H1 (cell line): ENCODE measurements around the gene ADCY6. TPM values are rescaled to one million over a fixed set of nuclear protein-coding genes. Genes with fewer than 3 reads are reported as not detected.

ENCODE experiments used
- CTCF ChIA-PET: fragments of 300-600 bp; sonication (Branson Sonifier 250); formaldehyde crosslinking; loops from one replicate; lab custom pipeline; 2021; ENCODE audit not compliant: partially characterized antibody; lab: Charles Lee
- POLR2A ChIA-PET: fragments of 300-600 bp; sonication (Branson Sonifier 250); formaldehyde crosslinking; loops from one replicate; lab custom pipeline; 2021; ENCODE audit warnings: inconsistent platforms; ENCODE audit not compliant: partially characterized antibody; lab: Charles Lee
- DNase-seq, 2 experiments: peaks; one replicate each; pipeline versions ENCODE4 v3.0.0 to v3.0.0-alpha.2; 2010 to 2022; ENCODE audit warnings: low spot score in 2 of 2, low read depth in 1 of 2, mixed read lengths in 1 of 2
- FAIRE-seq: peaks from 2 replicates; lab custom pipeline; 2011; peaks lifted over from hg19 to GRCh38; lab: Jason Lieb, UNC
- H2AFZ ChIP-seq: 2 replicates; pipeline ENCODE4 v1.8.1; 2012; ENCODE audit warnings: low read length, inconsistent platforms
- H2AK5ac ChIP-seq: 2 replicates; pipeline ENCODE4 v1.6.1; 2013; ENCODE audit warnings: low read depth, low read length
- H2BK120ac ChIP-seq: replicated peaks from 2 replicates; pipeline ENCODE3; 2013; ENCODE audit warnings: low read depth, low read length, inconsistent platforms
- H2BK12ac ChIP-seq: 2 replicates; pipeline ENCODE4 v1.6.1; 2013; ENCODE audit warnings: low read depth, low read length
- H2BK15ac ChIP-seq: 2 replicates; pipeline ENCODE4 v1.6.1; 2013; ENCODE audit warnings: low read length
- H2BK20ac ChIP-seq: 2 replicates; pipeline ENCODE4 v1.6.1; 2013; ENCODE audit warnings: low read length
- H2BK5ac ChIP-seq: 2 replicates; pipeline ENCODE4 v1.6.1; 2013; ENCODE audit warnings: low read depth, low read length
- H3K14ac ChIP-seq: 2 replicates; pipeline ENCODE4 v1.6.1; 2013; ENCODE audit warnings: inconsistent platforms; ENCODE audit not compliant: insufficient read length
- H3K18ac ChIP-seq: 2 replicates; pipeline ENCODE4 v1.6.1; 2013; ENCODE audit warnings: low read length; ENCODE audit errors: extremely low read depth
- H3K23ac ChIP-seq: 2 replicates; pipeline ENCODE4 v1.6.1; 2013; ENCODE audit warnings: inconsistent platforms; ENCODE audit not compliant: insufficient read length
- H3K23me2 ChIP-seq: 2 replicates; pipeline ENCODE4 v1.6.1; 2013; ENCODE audit warnings: low read depth, low read length
- H3K27ac ChIP-seq: 2 replicates; pipeline ENCODE4 v1.6.1; 2011; ENCODE audit warnings: low read depth, low read length, inconsistent platforms
- H3K27me3 ChIP-seq, 4 experiments: replicated peaks in 1 of 4; 1 replicate in 1 of 4; 2 replicates in 3 of 4; pipeline versions ENCODE4 v1.6.1 to v1.8.1; 2011 to 2013; ENCODE audit warnings: low read length in 3 of 4, mild to moderate bottlenecking in 3 of 4, inconsistent platforms in 2 of 4, mixed read lengths in 2 of 4, moderate library complexity in 1 of 4; ENCODE audit not compliant: control insufficient read depth in 3 of 4, insufficient read depth in 3 of 4; ENCODE audit errors: extremely low read depth in 1 of 4
- H3K36me3 ChIP-seq, 4 experiments: 2 replicates each; pipeline versions ENCODE4 v1.6.1 to v1.8.1; 2011 to 2013; ENCODE audit warnings: mild to moderate bottlenecking in 4 of 4, low read length in 3 of 4, moderate library complexity in 2 of 4, control low read depth in 1 of 4, inconsistent platforms in 1 of 4; ENCODE audit not compliant: insufficient read depth in 4 of 4, control insufficient read depth in 2 of 4
- H3K4ac ChIP-seq: replicated peaks from 2 replicates; pipeline ENCODE3; 2013; ENCODE audit warnings: low read length, low read depth, mixed read lengths, inconsistent platforms; ENCODE audit not compliant: insufficient read length
- H3K4me1 ChIP-seq, 4 experiments: replicated peaks in 1 of 4; 1 replicate in 1 of 4; 2 replicates in 3 of 4; pipeline versions ENCODE4 v1.6.1 to v1.8.1; 2011 to 2013; ENCODE audit warnings: low read length in 3 of 4, inconsistent platforms in 2 of 4, mixed read lengths in 1 of 4; ENCODE audit not compliant: insufficient read depth in 4 of 4, control insufficient read depth in 3 of 4
- H3K4me2 ChIP-seq, 2 experiments: 2 replicates each; pipeline versions ENCODE4 v1.6.1 to v1.8.1; 2011 to 2013; ENCODE audit warnings: low read depth in 2 of 2, low read length in 2 of 2, control low read depth in 1 of 2, inconsistent platforms in 1 of 2, mild to moderate bottlenecking in 1 of 2; ENCODE audit not compliant: insufficient read depth in 1 of 2
- H3K4me3 ChIP-seq, 4 experiments: fragments of 200-600, 300-600 bp in 1 of 4; sonication (generic), shearing (Covaris generic), sonication (Bioruptor Twin) in 1 of 4; 2 replicates each; pipeline versions ENCODE4 v1.5.1 to v1.8.1; 2011 to 2016; ENCODE audit warnings: low read length in 4 of 4, low read depth in 3 of 4, control low read depth in 2 of 4, inconsistent platforms in 2 of 4, mild to moderate bottlenecking in 2 of 4, mixed read lengths in 1 of 4, moderate library complexity in 1 of 4; ENCODE audit not compliant: insufficient read depth in 2 of 4; ENCODE audit errors: extremely low read depth in 1 of 4
- H3K56ac ChIP-seq: replicated peaks from 2 replicates; pipeline ENCODE3; 2013; ENCODE audit warnings: low read depth, mild to moderate bottlenecking, mixed read lengths, low read length, inconsistent platforms; ENCODE audit not compliant: insufficient read length
- H3K79me1 ChIP-seq: 2 replicates; pipeline ENCODE4 v1.6.1; 2013; ENCODE audit warnings: low read depth, low read length, control low read depth
- H3K79me2 ChIP-seq, 2 experiments: 2 replicates each; pipeline versions ENCODE4 v1.6.1 to v1.8.1; 2012 to 2013; ENCODE audit warnings: low read length in 2 of 2, mild to moderate bottlenecking in 2 of 2, inconsistent platforms in 1 of 2; ENCODE audit not compliant: insufficient read depth in 2 of 2, control insufficient read depth in 1 of 2
- H3K9ac ChIP-seq, 4 experiments: replicated peaks in 1 of 4; 1 replicate in 1 of 4; 2 replicates in 3 of 4; pipeline versions ENCODE4 v1.6.1 to v1.8.1; 2011 to 2013; ENCODE audit warnings: low read depth in 3 of 4, low read length in 3 of 4, control low read depth in 2 of 4, mild to moderate bottlenecking in 2 of 4, moderate library complexity in 2 of 4, inconsistent platforms in 1 of 4; ENCODE audit errors: extremely low read depth in 1 of 4
- H3K9me3 ChIP-seq, 2 experiments: 2 replicates each; pipeline versions ENCODE4 v1.6.1 to v1.8.1; 2012 to 2013; ENCODE audit warnings: mild to moderate bottlenecking in 2 of 2, moderate library complexity in 2 of 2, control low read depth in 1 of 2, inconsistent platforms in 1 of 2, low read depth in 1 of 2, low read length in 1 of 2, mixed read lengths in 1 of 2; ENCODE audit not compliant: insufficient read depth in 2 of 2
- H4K20me1 ChIP-seq, 2 experiments: replicated peaks in 1 of 2; 2 replicates each; pipeline versions ENCODE3 to v1.8.1; 2011 to 2013; ENCODE audit warnings: inconsistent platforms in 2 of 2, low read length in 2 of 2, mild to moderate bottlenecking in 1 of 2; ENCODE audit not compliant: insufficient read depth in 2 of 2, control insufficient read depth in 1 of 2
- H4K5ac ChIP-seq: 2 replicates; pipeline ENCODE4 v1.6.1; 2013; ENCODE audit warnings: low read length, low read depth, mixed read lengths, inconsistent platforms; ENCODE audit not compliant: insufficient read length
- H4K8ac ChIP-seq: 2 replicates; pipeline ENCODE4 v1.8.0; 2013; ENCODE audit warnings: mild to moderate bottlenecking, moderate library complexity, low read length, inconsistent platforms; ENCODE audit not compliant: insufficient read depth; ENCODE audit errors: extremely low read depth
- H4K91ac ChIP-seq: replicated peaks from 2 replicates; pipeline ENCODE3; 2013; ENCODE audit warnings: low read length, mixed read lengths, inconsistent platforms; ENCODE audit not compliant: insufficient read length
- CBX8 ChIP-seq: fragments of 300-800, 300-1000 bp; sonication (generic); IDR thresholded peaks from 2 replicates; pipeline ENCODE4 v1.7.1; 2016; ENCODE audit warnings: low read depth, low read length, borderline replicate concordance
- CREB1 ChIP-seq: IDR thresholded peaks from 2 replicates; pipeline ENCODE4 v1.6.1; 2012; ENCODE audit warnings: inconsistent platforms
- FOSL1 ChIP-seq: IDR thresholded peaks from 2 replicates; pipeline ENCODE4 v1.6.1; 2011; ENCODE audit warnings: mild to moderate bottlenecking, low read depth, low read length, moderate library complexity; ENCODE audit not compliant: insufficient read depth
- MAX ChIP-seq: IDR thresholded peaks from 2 replicates; pipeline ENCODE4 v1.6.1; 2012; ENCODE audit warnings: inconsistent platforms
- PHF8 ChIP-seq: fragments of 200-600 bp; sonication (generic); conservative IDR thresholded peaks from 2 replicates; pipeline ENCODE4 v1.7.1; 2012; ENCODE audit warnings: low read depth, mild to moderate bottlenecking, inconsistent platforms, low read length, moderate library complexity
- POLR2A ChIP-seq, 2 experiments: IDR thresholded peaks; 1 replicate in 1 of 2; 2 replicates in 1 of 2; pipeline ENCODE4 v1.6.1; 2011; ENCODE audit warnings: low read depth in 2 of 2, low read length in 2 of 2, mild to moderate bottlenecking in 2 of 2; ENCODE audit errors: control extremely low read depth in 1 of 2
- RBBP5 ChIP-seq: IDR thresholded peaks from 2 replicates; pipeline ENCODE4 v1.7.1; 2012; ENCODE audit warnings: low read depth, mild to moderate bottlenecking, inconsistent platforms, low read length, moderate library complexity, borderline replicate concordance
- RFX5 ChIP-seq: IDR thresholded peaks from 2 replicates; pipeline ENCODE4 v1.6.1; 2011; ENCODE audit warnings: low read depth, low read length, improper control_type of control experiment, borderline replicate concordance
- TAF1 ChIP-seq: IDR thresholded peaks from 2 replicates; pipeline ENCODE4 v1.6.1; 2011; ENCODE audit warnings: mild to moderate bottlenecking, low read depth, low read length
- WGBS, 2 experiments: shearing (Covaris generic) in 1 of 2; methylation state at CpG; one replicate each; pipeline versions ENCODE4 v1.1.6 to v1.1.7; 2013 to 2015; ENCODE audit warnings: low lambda C conversion rate in 2 of 2, mixed read lengths in 2 of 2, inconsistent platforms in 1 of 2, low coverage in 1 of 2, missing lambda C conversion rate in 1 of 2; ENCODE audit not compliant: insufficient replicate concordance in 2 of 2, insufficient coverage in 1 of 2, insufficient read length in 1 of 2; ENCODE audit errors: extremely low coverage in 1 of 2, missing lambda C conversion rate in 1 of 2; 5-methylcytosine and 5-hydroxymethylcytosine counted together
- polyA plus RNA-seq, 7 experiments: library from polyadenylated mRNA; depleted of rRNA in 3 of 7; stranded (reverse) in 5 of 7; unstranded in 2 of 7; fragments of >200 nt in 5 of 7; fragments of 200-250 nt in 2 of 7; gene quantifications; 1 replicate in 5 of 7; 2 replicates in 1 of 7; 4 replicates in 1 of 7; pipeline versions ENCODE4 v1.2.1 to v1.2.3, GENCODE V29; 2011 to 2013; ENCODE audit warnings: missing spikeins in 2 of 7, mixed read lengths in 2 of 7
- total RNA-seq: library from RNA; stranded (reverse); fragmentation: NEBNext Ultra II Directional; extraction: Animal tissue kit (Norgen Biotek cat#: 25700); gene quantifications from 2 replicates; pipeline ENCODE4 v1.2.1, GENCODE V29; 2021
- TF ChIP-seq, protein P1 (sequence below): IDR thresholded peaks from 2 replicates; pipeline ENCODE4 v1.6.1; 2011; ENCODE audit warnings: low read depth, mild to moderate bottlenecking, low read length; ENCODE audit not compliant: insufficient read depth

The ADCY6 gene
- total and polyA plus RNA-seq, 2 of the 8 experiments (the other 6 are each of a cell fraction or from before 2014, with no cell fraction given): 11.7 to 17.5 TPM

GRCh38 chr12:48782457-48783395, 6.2 kb downstream of the ADCY6 start:
- Histone ChIP-seq H3K23ac (no peak overlapping the region), H3K9ac (no peak overlapping the region), H3K27ac (no peak overlapping the region), H2AK5ac (no peak overlapping the region), H3K4me2 (no peak overlapping the region), H4K5ac (no peak overlapping the region), H3K4me3 (no peak overlapping the region), H2BK5ac (no peak overlapping the region), H3K4ac (no peak overlapping the region), H2BK12ac (no peak overlapping the region), H3K23me2 (0 out of 2 replicates have a peak, but pooled peaks cover 3% of the 10 kb centered on the region), H3K56ac (no peak overlapping the region), H2BK120ac (no peak overlapping the region), H3K4me1 (peaks cover 0 to 10% (median 7%) of the 10 kb centered on the region in 4 experiments; a peak in 6 of 7 replicates), H3K14ac (no peak overlapping the region), H2AFZ (no peak overlapping the region), H3K27me3 (no peaks in the 10 kb centered on the region), H3K36me3 (peaks cover 0 to 7% (median 1%) of the 10 kb centered on the region in 4 experiments; a peak in 3 of 8 replicates), H4K91ac (no peak overlapping the region), H4K20me1 (peaks cover 0 to 7% of the 10 kb centered on the region in 2 experiments), H3K79me2 (peaks cover 0 to 15% of the 10 kb centered on the region in 2 experiments; a peak in 2 of 4 replicates), H2BK15ac (no peak overlapping the region), H3K18ac (no peak overlapping the region), H2BK20ac (no peak overlapping the region), H4K8ac (no peak overlapping the region), H3K9me3 (no peaks in the 10 kb centered on the region), H3K79me1 (peaks cover 9% of the 10 kb centered on the region)
- no peak for FAIRE-seq
- POLR2A ChIA-PET: interaction anchor here (0.8 to 2.0 kb wide), 3 partner anchors 10 to 20 kb away, joined by 3 to 7 read pairs (median 3); no protein-coding TSS in a partner anchor
- TF ChIP-seq, protein P1, sequence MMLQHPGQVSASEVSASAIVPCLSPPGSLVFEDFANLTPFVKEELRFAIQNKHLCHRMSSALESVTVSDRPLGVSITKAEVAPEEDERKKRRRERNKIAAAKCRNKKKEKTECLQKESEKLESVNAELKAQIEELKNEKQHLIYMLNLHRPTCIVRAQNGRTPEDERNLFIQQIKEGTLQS: no peak
- no peak for TF ChIP-seq CREB1
- no peak for TF ChIP-seq TAF1
- TF ChIP-seq CBX8: no peak
- no peak for TF ChIP-seq FOSL1
- no peak for TF ChIP-seq MAX
- no peak for TF ChIP-seq PHF8
- TF ChIP-seq POLR2A (IDR thresholded peaks at IDR 0.05; ENCODE audit: control extremely low read depth in 1 of 2, low read depth in 2 of 2, low read length in 2 of 2): no peak
- TF ChIP-seq RFX5: no peak
- no peak for TF ChIP-seq RBBP5
- CTCF ChIA-PET: interaction anchor here (0.7 to 3.4 kb wide), 7 partner anchors 8 to 194 kb away, joined by 3 to 21 read pairs (median 8); no protein-coding TSS in a partner anchor
- DNase-seq: no peak
- WGBS, 2 experiments: 91% methylated on average over 58 of the region's 63 CpGs; no CpG with 5 or more reads in 1 of the 2 experiments
